HEK293 (cell line): ENCODE results near the gene RTP3.

Source experiments
- CTCF ChIA-PET: fragments of 350-600 bp; formaldehyde crosslinking; extraction: SDS; loops from one replicate; lab custom pipeline; 2021; ENCODE audit warnings: antibody characterized with exemption; lab: Yijun Ruan, JAX
- POLR2A ChIA-PET: fragments of 300-600 bp; formaldehyde crosslinking; extraction: SDS; loops from one replicate; lab custom pipeline; 2020; ENCODE audit warnings: antibody characterized with exemption, inconsistent platforms; lab: Yijun Ruan, JAX
- H3K27ac ChIP-seq: fragments of 200-500 bp; sonication (Bioruptor generic); 2 replicates; pipeline ENCODE4 v1.5.1; 2014; ENCODE audit warnings: low read depth, low read length, control low read depth, inconsistent platforms; ENCODE audit errors: extremely low read depth
- H3K36me3 ChIP-seq, 2 experiments: fragments of 200-500 bp in 1 of 2; sonication (Bioruptor generic) in 1 of 2; 1 replicate in 1 of 2; 2 replicates in 1 of 2; pipeline ENCODE4 v1.5.1; 2014 to 2017; ENCODE audit warnings: inconsistent platforms in 2 of 2, low read length in 2 of 2; ENCODE audit not compliant: control insufficient read depth in 2 of 2, insufficient read depth in 1 of 2
- H3K4me1 ChIP-seq: fragments of 200-500 bp; sonication (Bioruptor generic); 2 replicates; pipeline ENCODE4 v1.5.1; 2014; ENCODE audit warnings: mild to moderate bottlenecking, low read length, inconsistent platforms; ENCODE audit not compliant: control insufficient read depth, insufficient read depth
- H3K4me3 ChIP-seq: 2 replicates; pipeline ENCODE4 v1.5.1; 2011; ENCODE audit warnings: low read depth, mild to moderate bottlenecking, control low read depth, low read length, moderate library complexity
- H3K9me3 ChIP-seq: fragments of 200-500 bp; sonication (Bioruptor generic); 2 replicates; pipeline ENCODE4 v1.5.1; 2014; ENCODE audit warnings: low read depth, low read length, inconsistent platforms; ENCODE audit not compliant: control insufficient read depth, insufficient read depth
- BCL11B ChIP-seq: fragments of 450-650 bp; formaldehyde crosslinking; IDR thresholded peaks from 2 replicates; pipeline ENCODE4 v1.5.1; 2016; ENCODE audit warnings: low read depth, missing biosample characterization, missing genetic modification characterization
- KLF16 ChIP-seq: fragments of 450-650 bp; formaldehyde crosslinking; IDR thresholded peaks from 2 replicates; pipeline ENCODE4 v1.5.1; 2017; ENCODE audit warnings: missing biosample characterization, missing genetic modification characterization
- SP3 ChIP-seq: fragments of 450-650 bp; formaldehyde crosslinking; IDR thresholded peaks from 2 replicates; pipeline ENCODE4 v1.5.1; 2016; ENCODE audit warnings: missing biosample characterization, missing genetic modification characterization
- TRIM28 ChIP-seq: IDR thresholded peaks from 2 replicates; pipeline ENCODE4 v1.6.1; 2011; ENCODE audit warnings: low read length, control low read depth, borderline replicate concordance
- ZBTB17 ChIP-seq: fragments of 450-650 bp; formaldehyde crosslinking; IDR thresholded peaks from 2 replicates; pipeline ENCODE4 v1.5.1; 2016; ENCODE audit warnings: missing biosample characterization, missing genetic modification characterization
- ZNF175 ChIP-seq: fragments of 450-650 bp; formaldehyde crosslinking; IDR thresholded peaks from 2 replicates; pipeline ENCODE4 v1.5.1; 2016; ENCODE audit warnings: missing biosample characterization, missing genetic modification characterization
- ZNF19 ChIP-seq: fragments of 450-650 bp; formaldehyde crosslinking; IDR thresholded peaks from 2 replicates; pipeline ENCODE4; 2016; ENCODE audit warnings: missing biosample characterization, missing genetic modification characterization, low read depth
- ZNF248 ChIP-seq: fragments of 450-650 bp; formaldehyde crosslinking; IDR thresholded peaks from 2 replicates; pipeline ENCODE4 v1.5.1; 2017; ENCODE audit warnings: missing biosample characterization, missing genetic modification characterization
- ZNF398 ChIP-seq: fragments of 450-650 bp; formaldehyde crosslinking; IDR thresholded peaks from 2 replicates; pipeline ENCODE4 v1.5.1; 2017; ENCODE audit warnings: missing biosample characterization, missing genetic modification characterization
- ZNF423 ChIP-seq: fragments of 450-650 bp; formaldehyde crosslinking; IDR thresholded peaks from 2 replicates; pipeline ENCODE4 v1.5.1; 2016; ENCODE audit warnings: missing biosample characterization, missing genetic modification characterization
- ZNF510 ChIP-seq: fragments of 450-650 bp; formaldehyde crosslinking; IDR thresholded peaks from 2 replicates; pipeline ENCODE4 v1.5.1; 2018; ENCODE audit warnings: mild to moderate bottlenecking, missing genetic modification characterization, missing biosample characterization; ENCODE audit not compliant: insufficient replicate concordance
- ZNF548 ChIP-seq: fragments of 450-650 bp; formaldehyde crosslinking; IDR thresholded peaks from 2 replicates; pipeline ENCODE4 v1.5.1; 2016; ENCODE audit warnings: missing biosample characterization, missing genetic modification characterization
- ZNF561 ChIP-seq: fragments of 450-650 bp; IDR thresholded peaks from 2 replicates; pipeline ENCODE4 v1.5.1; 2018; ENCODE audit warnings: missing biosample characterization, missing genetic modification characterization, borderline replicate concordance
- ZNF580 ChIP-seq: fragments of 450-650 bp; formaldehyde crosslinking; IDR thresholded peaks from 2 replicates; pipeline ENCODE4 v1.5.1; 2016; ENCODE audit warnings: missing biosample characterization, missing genetic modification characterization
- ZNF585B ChIP-seq: fragments of 450-650 bp; formaldehyde crosslinking; IDR thresholded peaks from 2 replicates; pipeline ENCODE4 v1.5.1; 2016; ENCODE audit warnings: missing biosample characterization, missing genetic modification characterization
- ZNF596 ChIP-seq: fragments of 450-650 bp; IDR thresholded peaks from 2 replicates; pipeline ENCODE4 v1.5.0; 2018; ENCODE audit warnings: missing biosample characterization, mild to moderate bottlenecking, missing genetic modification characterization, moderate library complexity
- ZNF76 ChIP-seq: fragments of 450-650 bp; formaldehyde crosslinking; IDR thresholded peaks from 2 replicates; pipeline ENCODE4; 2016; ENCODE audit warnings: low read depth, missing biosample characterization, missing genetic modification characterization, borderline replicate concordance
- ZNF843 ChIP-seq: fragments of 450-650 bp; formaldehyde crosslinking; IDR thresholded peaks from 2 replicates; pipeline ENCODE4 v1.5.1; 2016; ENCODE audit warnings: missing biosample characterization, missing genetic modification characterization
- TF ChIP-seq, protein P1 (sequence below): fragments of 450-650 bp; formaldehyde crosslinking; conservative IDR thresholded peaks from 2 replicates; pipeline ENCODE4 v1.5.1; 2016; ENCODE audit warnings: low read depth, missing biosample characterization, missing genetic modification characterization

Gene RTP3

GRCh38 chr3:46540550-46540949 is 42.8 kb downstream of the RTP3 start:
- Histone ChIP-seq H3K4me3 (no peak overlapping the region), H3K9me3 (no peaks in the 10 kb centered on the region), H3K36me3 (no peaks in the 10 kb centered on the region), H3K27ac (no peak overlapping the region), H3K4me1 (no peaks in the 10 kb centered on the region)
- ChIA-PET POLR2A (interaction anchor here (0.7 kb wide), 2 partner anchors 264 to 341 kb away, joined by 4 to 5 read pairs; no protein-coding TSS in a partner anchor), CTCF (no interaction called here)
- no peak for TF ChIP-seq ZNF76 (tag by site-specific recombination)
- no peak for TF ChIP-seq ZNF843 (tag by site-specific recombination)
- TF ChIP-seq TRIM28, result no peak
- TF ChIP-seq ZNF19 (tag by site-specific recombination), result no peak
- TF ChIP-seq ZNF548 (tag by site-specific recombination), result no peak
- no peak for TF ChIP-seq SP3 (tag by site-specific recombination)

DNA sequence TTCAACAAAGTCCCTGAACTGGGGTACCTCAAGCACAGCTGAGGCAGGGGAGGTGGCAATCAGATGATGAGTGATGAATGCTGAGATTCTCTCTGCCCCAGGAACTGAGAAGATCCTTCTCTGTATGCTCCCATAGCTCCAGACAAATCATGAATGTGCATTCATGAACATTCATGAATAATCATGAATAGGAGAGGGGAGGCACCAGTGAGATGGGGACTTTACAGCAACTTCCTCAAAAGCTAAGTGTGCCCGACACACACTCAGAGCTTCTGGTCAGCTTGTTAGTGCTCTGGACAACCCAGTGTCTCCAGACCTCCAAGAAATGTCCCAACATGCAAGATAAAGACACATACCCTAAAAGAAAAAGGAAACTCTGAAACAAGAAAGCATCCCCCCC is 44.1 kb downstream of the RTP3 start:
- H3K27ac ChIP-seq, result no peak overlapping the region
- no peak for TF ChIP-seq ZNF585B (tag by site-specific recombination)
- no peak for TF ChIP-seq KLF16
- no peak for TF ChIP-seq ZNF248 (tag by site-specific recombination)
- no peak for TF ChIP-seq ZBTB17
- no peak for TF ChIP-seq ZNF561 (tag by site-specific recombination)
- no peak for TF ChIP-seq ZNF19 (tag by site-specific recombination)
- no peak for TF ChIP-seq ZNF596 (tag by site-specific recombination)
- no peak for TF ChIP-seq ZNF423
- TF ChIP-seq ZNF175, result no peak
- no peak for TF ChIP-seq BCL11B (tag by site-specific recombination)
- no peak for TF ChIP-seq ZNF510 (tag by site-specific recombination)
- TF ChIP-seq, protein P1, sequence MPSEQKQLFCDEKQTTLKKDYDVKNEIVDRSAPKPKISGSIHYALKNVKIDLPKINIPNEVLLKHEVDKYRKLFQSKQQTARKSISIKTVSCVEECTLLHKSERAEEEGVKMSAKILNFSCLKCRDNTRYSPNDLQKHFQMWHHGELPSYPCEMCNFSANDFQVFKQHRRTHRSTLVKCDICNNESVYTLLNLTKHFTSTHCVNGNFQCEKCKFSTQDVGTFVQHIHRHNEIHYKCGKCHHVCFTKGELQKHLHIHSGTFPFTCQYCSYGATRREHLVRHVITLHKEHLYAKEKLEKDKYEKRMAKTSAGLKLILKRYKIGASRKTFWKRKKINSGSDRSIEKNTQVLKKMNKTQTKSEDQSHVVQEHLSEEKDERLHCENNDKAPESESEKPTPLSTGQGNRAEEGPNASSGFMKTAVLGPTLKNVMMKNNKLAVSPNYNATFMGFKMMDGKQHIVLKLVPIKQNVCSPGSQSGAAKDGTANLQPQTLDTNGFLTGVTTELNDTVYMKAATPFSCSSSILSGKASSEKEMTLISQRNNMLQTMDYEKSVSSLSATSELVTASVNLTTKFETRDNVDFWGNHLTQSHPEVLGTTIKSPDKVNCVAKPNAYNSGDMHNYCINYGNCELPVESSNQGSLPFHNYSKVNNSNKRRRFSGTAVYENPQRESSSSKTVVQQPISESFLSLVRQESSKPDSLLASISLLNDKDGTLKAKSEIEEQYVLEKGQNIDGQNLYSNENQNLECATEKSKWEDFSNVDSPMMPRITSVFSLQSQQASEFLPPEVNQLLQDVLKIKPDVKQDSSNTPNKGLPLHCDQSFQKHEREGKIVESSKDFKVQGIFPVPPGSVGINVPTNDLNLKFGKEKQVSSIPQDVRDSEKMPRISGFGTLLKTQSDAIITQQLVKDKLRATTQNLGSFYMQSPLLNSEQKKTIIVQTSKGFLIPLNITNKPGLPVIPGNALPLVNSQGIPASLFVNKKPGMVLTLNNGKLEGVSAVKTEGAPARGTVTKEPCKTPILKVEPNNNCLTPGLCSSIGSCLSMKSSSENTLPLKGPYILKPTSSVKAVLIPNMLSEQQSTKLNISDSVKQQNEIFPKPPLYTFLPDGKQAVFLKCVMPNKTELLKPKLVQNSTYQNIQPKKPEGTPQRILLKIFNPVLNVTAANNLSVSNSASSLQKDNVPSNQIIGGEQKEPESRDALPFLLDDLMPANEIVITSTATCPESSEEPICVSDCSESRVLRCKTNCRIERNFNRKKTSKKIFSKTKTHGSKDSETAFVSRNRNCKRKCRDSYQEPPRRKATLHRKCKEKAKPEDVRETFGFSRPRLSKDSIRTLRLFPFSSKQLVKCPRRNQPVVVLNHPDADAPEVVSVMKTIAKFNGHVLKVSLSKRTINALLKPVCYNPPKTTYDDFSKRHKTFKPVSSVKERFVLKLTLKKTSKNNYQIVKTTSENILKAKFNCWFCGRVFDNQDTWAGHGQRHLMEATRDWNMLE (tag by site-specific recombination), result no peak
- TF ChIP-seq ZNF580, result no peak
- no peak for TF ChIP-seq ZNF398
- TF ChIP-seq, all 188 proteins: peak for 0
- Histone ChIP-seq H3K4me1 (no peaks in the 10 kb centered on the region), H3K4me3 (no peak overlapping the region), H3K9me3 (no peaks in the 10 kb centered on the region), H3K36me3 (no peaks in the 10 kb centered on the region)
- POLR2A ChIA-PET, result no interaction called here
- CTCF ChIA-PET, result interaction anchor here (0.5 to 0.9 kb wide), 2 partner anchors 80 to 120 kb away, joined by 3 to 5 read pairs; no protein-coding TSS in a partner anchor
